Measurements from ENCODE around the gene OR5AP2. TPM values are rescaled to one million over a fixed set of nuclear protein-coding genes. Genes with fewer than 3 reads are reported as not detected.
"Not testable (repeated sequence)": the region's sequence is repeated elsewhere in the genome, so short reads cannot be mapped to it uniquely, and the experiment has no call there.

OR5AP2 gene
- total RNA-seq, result not detected
- long read RNA-seq, result 0 reads

GRCh38 chr11:56642339-56642738, at the start of gene OR5AP2:
Gene OR5AP2 (minus strand): TSS chr11:56642439. CDS start chr11:56642439, 0 bp downstream.
- no peaks in the 10 kb centered on the region for H3K36me3 ChIP-seq
- H3K4me1 ChIP-seq, result no peaks in the 10 kb centered on the region
- no peak for TF ChIP-seq CTCF (IDR thresholded peaks at IDR 0.05)
- H3K27me3 ChIP-seq, result no peaks in the 10 kb centered on the region
- H3K4me3 ChIP-seq, result no peak within 1 kb of the TSS
- no peak for DNase-seq
- H3K27ac ChIP-seq, result no peak within 1 kb of the TSS
- no peak for ATAC-seq
- intact Hi-C loops (cut with DNase I), result no loop called here
- no peaks in the 10 kb centered on the region for H3K9me3 ChIP-seq

- intact Hi-C loops (cut with DNase I); H3K9me3 ChIP-seq; ATAC-seq: not testable (repeated sequence)
Observed at GRCh38 chr11:56691179-56691578, 48.9 kb upstream of the OR5AP2 start.

GRCh38 chr11:56688554-56689100, 46.4 kb upstream of the OR5AP2 start:
- no peaks in the 10 kb centered on the region for H3K36me3 ChIP-seq
- no peak overlapping the region for H3K4me3 ChIP-seq
- no peak overlapping the region for H3K27ac ChIP-seq
- TF ChIP-seq CTCF (IDR thresholded peaks at IDR 0.05), result no peak
- intact Hi-C loops (cut with DNase I), result no loop called here
- no peaks in the 10 kb centered on the region for H3K27me3 ChIP-seq
- DNase-seq (no peak), ATAC-seq (no peak)
- H3K4me1 ChIP-seq, result no peaks in the 10 kb centered on the region
- no peaks in the 10 kb centered on the region for H3K9me3 ChIP-seq

More at GRCh38 chr11:56691179-56691578, 48.9 kb upstream of the OR5AP2 start:
- not testable (repeated sequence) for DNase-seq, H3K4me1 ChIP-seq, H3K4me3 ChIP-seq, H3K36me3 ChIP-seq, H3K27ac ChIP-seq, H3K27me3 ChIP-seq

GRCh38 chr11:56670984-56671383, 28.7 kb upstream of the OR5AP2 start:
- Histone ChIP-seq H3K4me1 (no peaks in the 10 kb centered on the region), H3K4me3 (no peak overlapping the region), H3K27me3 (no peaks in the 10 kb centered on the region), H3K27ac (no peak overlapping the region), H3K9me3 (no peaks in the 10 kb centered on the region), H3K36me3 (no peaks in the 10 kb centered on the region)
- ATAC-seq (no peak), DNase-seq (no peak)
- no peak for TF ChIP-seq CTCF (IDR thresholded peaks at IDR 0.05)
- intact Hi-C loops (cut with DNase I), result no loop called here

GRCh38 chr11:56663386-56663785, 21.1 kb upstream of the OR5AP2 start, which contains the start of gene OR5AR1:
Gene OR5AR1 (plus strand): TSS chr11:56663686. CDS start chr11:56663686, 0 bp downstream.
- DNase-seq (no peak), ATAC-seq (no peak)
- H3K27ac ChIP-seq, result no peak within 1 kb of the TSS
- no peak within 1 kb of the TSS for H3K4me3 ChIP-seq
- TF ChIP-seq CTCF (IDR thresholded peaks at IDR 0.05), result no peak
- no peaks in the 10 kb centered on the region for H3K9me3 ChIP-seq
- H3K36me3 ChIP-seq, result no peaks in the 10 kb centered on the region
- intact Hi-C loops (cut with DNase I), result no loop called here
- H3K4me1 ChIP-seq, result no peaks in the 10 kb centered on the region
- no peaks in the 10 kb centered on the region for H3K27me3 ChIP-seq

- H3K36me3 ChIP-seq, result no peaks in the 10 kb centered on the region
- no peak overlapping the region for H3K4me3 ChIP-seq
- no peak for DNase-seq
- TF ChIP-seq CTCF (IDR thresholded peaks at IDR 0.05), result no peak
- no peak overlapping the region for H3K27ac ChIP-seq
- no peaks in the 10 kb centered on the region for H3K9me3 ChIP-seq
- H3K4me1 ChIP-seq, result no peaks in the 10 kb centered on the region
- intact Hi-C loops (cut with DNase I), result no loop called here
- H3K27me3 ChIP-seq, result no peaks in the 10 kb centered on the region
- no peak for ATAC-seq
Observed at GRCh38 chr11:56659755-56660154, 17.5 kb upstream of the OR5AP2 start.
